Brain microvascular endothelial cell (primary cell): ENCODE measurements around the gene NCOA7.

Experiments used
- DNase-seq: peaks from one replicate; pipeline ENCODE4 v3.0.0-alpha.2; 2020
- H3K27ac ChIP-seq: fragments of 250-450 bp; sonication (Bioruptor Pico); 2 replicates; pipeline ENCODE4 v1.5.1; 2020; ENCODE audit warnings: mild to moderate bottlenecking, moderate library complexity
- H3K27me3 ChIP-seq: fragments of 250-450 bp; sonication (Bioruptor Pico); replicated peaks from 2 replicates; pipeline ENCODE4 v1.5.1; 2020; ENCODE audit warnings: mild to moderate bottlenecking
- H3K36me3 ChIP-seq: fragments of 250-450 bp; sonication (Bioruptor Pico); replicated peaks from 2 replicates; pipeline ENCODE4 v1.5.1; 2020; ENCODE audit warnings: mild to moderate bottlenecking
- H3K4me3 ChIP-seq: 2 replicates; pipeline ENCODE4 v1.5.1; 2011; ENCODE audit warnings: low read depth, mild to moderate bottlenecking, control low read depth, low read length, moderate library complexity
- CTCF ChIP-seq: IDR thresholded peaks from 2 replicates; pipeline ENCODE4 v1.5.1; 2011; ENCODE audit warnings: low read depth, mild to moderate bottlenecking, moderate library complexity, low read length, control low read depth, inconsistent platforms; ENCODE audit errors: missing control alignments
- in situ Hi-C: cut with HindIII; loops from 2 replicates; pipeline ENCODE4 v1.10.0; 2017; ENCODE audit warnings: low sequenced_read_pairs, low pct_ligation_motif_present

NCOA7 gene

GRCh38 chr6:125835221-125835744, 44.5 kb downstream of the NCOA7 start:
- H3K27ac ChIP-seq = no peak overlapping the region
- H3K36me3 ChIP-seq = no peaks in the 10 kb centered on the region
- no peak for TF ChIP-seq CTCF
- peak; percentile 39 for DNase-seq
- H3K27me3 ChIP-seq = no peaks in the 10 kb centered on the region
- no peak overlapping the region for H3K4me3 ChIP-seq
- in situ Hi-C loops = no loop called here

DNA sequence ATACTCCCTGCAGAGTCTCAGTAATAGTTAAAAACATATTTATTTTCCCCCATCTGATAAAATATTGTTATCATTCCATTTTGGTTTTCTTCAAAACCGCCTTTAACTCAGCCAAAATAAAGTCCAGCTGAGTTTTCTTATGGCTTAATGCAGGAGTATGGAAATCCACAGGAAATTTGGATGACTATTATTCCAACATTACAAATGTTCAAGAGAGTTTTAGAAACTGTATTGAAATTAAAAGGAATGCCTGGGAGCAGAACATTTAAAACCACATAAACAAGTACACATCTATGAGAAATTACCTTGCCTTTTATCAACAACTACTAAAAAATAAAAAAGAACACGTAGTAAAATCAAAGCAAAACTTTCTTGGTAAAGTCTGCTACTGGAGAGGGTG, 45.7 kb downstream of the NCOA7 start:
- Histone ChIP-seq H3K4me3 (no peak overlapping the region), H3K27ac (no peak overlapping the region), H3K27me3 (no peaks in the 10 kb centered on the region), H3K36me3 (no peaks in the 10 kb centered on the region)
- TF ChIP-seq CTCF = no peak
- DNase-seq = no peak
- in situ Hi-C loops = no loop called here

GRCh38 chr6:125839471-125839870, 48.7 kb downstream of the NCOA7 start:
- TF ChIP-seq CTCF = no peak
- in situ Hi-C loops = no loop called here
- Histone ChIP-seq H3K36me3 (no peaks in the 10 kb centered on the region), H3K27me3 (no peaks in the 10 kb centered on the region), H3K4me3 (no peak overlapping the region), H3K27ac (peak overlapping the region; percentile 25)
- DNase-seq = peak; percentile 60

DNA sequence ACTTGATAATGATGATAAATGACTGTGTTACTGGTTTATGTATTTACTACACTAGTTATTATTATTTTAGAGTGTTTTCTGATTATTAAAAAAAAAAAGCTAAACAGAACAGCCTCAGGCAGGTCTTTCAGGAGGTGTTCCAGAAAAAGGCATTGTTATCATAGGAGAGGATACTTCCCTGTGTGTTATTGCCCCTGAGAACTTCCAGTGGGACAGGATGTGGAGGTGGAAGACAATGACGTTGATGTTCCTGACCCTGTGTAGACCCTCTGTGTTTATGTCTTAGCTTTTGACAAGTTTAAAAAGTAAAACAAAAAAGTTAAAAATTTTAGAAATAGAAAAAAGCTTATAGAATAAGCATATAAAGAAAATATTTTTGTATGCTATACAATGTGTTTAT, 49.1 kb downstream of the NCOA7 start:
- in situ Hi-C loops = no loop called here
- H3K36me3 ChIP-seq = no peaks in the 10 kb centered on the region
- H3K4me3 ChIP-seq = no peak overlapping the region
- peak overlapping the region; percentile 25 for H3K27ac ChIP-seq
- no peaks in the 10 kb centered on the region for H3K27me3 ChIP-seq
- no peak for TF ChIP-seq CTCF
- DNase-seq = no peak

DNA sequence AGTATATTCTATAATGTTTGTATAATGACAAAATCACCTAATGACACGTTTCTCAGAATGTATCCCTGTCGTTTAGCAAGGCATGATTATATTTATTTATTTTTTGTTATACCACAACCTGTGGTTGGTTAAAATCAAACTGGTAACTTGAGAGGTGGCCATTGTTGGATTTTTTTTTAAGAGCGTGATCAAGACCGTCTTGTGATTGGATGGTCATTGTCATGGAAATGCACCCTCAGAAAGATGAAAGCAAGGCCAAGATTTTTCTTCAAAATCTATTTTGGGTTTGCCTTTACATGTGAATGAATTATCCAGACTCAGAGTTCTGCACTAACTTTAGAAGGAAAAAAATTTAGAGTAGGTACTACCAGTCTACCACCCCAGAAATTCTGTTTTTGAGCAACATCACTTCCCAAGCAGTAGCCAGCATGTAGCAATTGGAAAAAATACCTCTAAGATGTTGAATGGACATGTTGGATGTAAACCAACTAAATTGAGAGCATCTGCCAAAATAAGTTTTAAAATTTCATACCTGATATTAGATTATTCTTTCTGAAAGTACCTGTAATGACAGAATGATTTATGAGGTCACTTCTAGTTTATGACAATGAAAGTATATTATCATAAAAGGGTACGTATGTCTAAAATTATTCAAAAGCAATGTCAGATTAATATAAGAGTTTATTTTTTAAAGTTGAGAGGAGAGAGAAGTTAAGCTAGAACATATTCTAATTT, 50.8 kb downstream of the NCOA7 start:
- Histone ChIP-seq H3K36me3 (no peaks in the 10 kb centered on the region), H3K4me3 (no peak overlapping the region), H3K27me3 (no peaks in the 10 kb centered on the region), H3K27ac (no peak overlapping the region)
- in situ Hi-C loops = no loop called here
- DNase-seq = no peak
- TF ChIP-seq CTCF = no peak

DNA sequence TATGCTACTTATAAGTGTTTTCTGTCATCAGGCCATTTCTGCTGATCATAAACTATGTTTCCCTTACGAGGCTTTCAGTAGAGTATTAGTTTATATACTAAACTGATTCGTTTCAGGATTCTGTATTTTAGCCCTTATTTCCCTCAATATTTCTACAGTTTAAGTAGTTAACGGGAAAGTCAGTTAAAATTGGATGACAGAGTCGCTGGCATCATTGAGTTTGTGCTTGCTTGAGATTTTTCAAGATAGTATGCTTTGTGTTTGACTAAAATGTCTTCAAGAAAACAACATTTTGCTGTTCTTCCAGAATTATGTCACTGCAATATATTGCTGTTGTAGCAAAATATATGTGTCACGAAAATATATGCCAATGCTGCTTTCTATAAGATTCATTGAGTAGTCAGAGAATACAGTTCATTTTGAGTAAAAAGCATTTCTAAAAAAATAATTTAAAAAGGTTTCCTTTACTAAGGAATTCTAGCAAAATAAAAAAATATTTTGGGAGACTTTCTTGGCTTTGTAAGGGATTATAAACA, 51.4 kb downstream of the NCOA7 start:
- TF ChIP-seq CTCF = no peak
- H3K4me3 ChIP-seq = no peak overlapping the region
- no peak overlapping the region for H3K27ac ChIP-seq
- no peaks in the 10 kb centered on the region for H3K27me3 ChIP-seq
- H3K36me3 ChIP-seq = no peaks in the 10 kb centered on the region
- in situ Hi-C loops = no loop called here
- DNase-seq = no peak
